Stimulated activated CD4-positive, alpha-beta T cell treated with anti-CD3 and anti-CD28 coated beads, Interleukin-15, amount 100 ng/mL, for 1 hour (primary cell): ENCODE data around the gene TDRD15.
"Not testable (repeated sequence)": the region's sequence is repeated elsewhere in the genome, so short reads cannot be mapped to it uniquely, and the experiment has no call there.

ENCODE experiments used
- DNase-seq, 2 donors: peaks; one replicate each; pipeline ENCODE4 v3.0.0-alpha.2; 2020; ENCODE audit warnings: low read depth in 1 of 2, low spot score in 1 of 2

TDRD15 gene

DNA sequence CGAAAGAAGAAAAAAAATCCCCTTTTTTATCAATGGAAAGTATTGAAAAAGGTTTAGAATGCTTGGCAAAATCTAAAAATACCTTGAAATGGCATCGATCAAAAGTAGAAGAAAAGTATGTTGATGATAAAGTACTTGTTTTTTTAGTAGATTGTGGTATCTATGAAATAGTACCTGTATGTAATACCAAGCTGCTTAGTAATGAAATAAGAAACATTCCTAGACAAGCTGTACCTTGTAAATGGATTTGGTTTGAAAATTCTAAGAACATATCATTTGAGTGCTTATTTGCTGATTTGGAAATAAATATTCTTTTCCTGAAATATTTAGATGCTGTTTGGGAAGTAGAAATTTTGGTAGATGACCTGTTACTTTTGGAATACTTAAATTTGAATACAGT is 18.4 kb downstream of the TDRD15 start:
- DNase-seq: no peak

DNA sequence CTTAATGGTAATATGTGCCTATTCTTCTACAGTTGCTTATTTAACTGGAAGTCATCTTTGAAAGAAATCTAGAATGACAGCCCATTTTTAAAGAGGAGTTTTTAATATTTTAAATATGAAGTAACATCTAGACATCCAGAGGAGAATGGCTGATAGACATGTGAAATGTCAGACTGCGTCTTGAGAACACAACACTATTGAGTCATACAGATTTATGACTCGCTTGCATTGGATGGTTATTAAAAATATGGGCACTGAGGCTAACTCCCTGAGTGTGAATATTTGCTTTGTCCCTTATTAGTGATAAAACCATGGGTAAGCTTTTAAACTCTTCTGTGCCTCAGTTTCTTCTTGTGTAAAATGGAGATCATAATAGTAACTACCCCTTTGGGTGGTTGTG is 22.9 kb downstream of the TDRD15 start:
- DNase-seq: no peak

DNA sequence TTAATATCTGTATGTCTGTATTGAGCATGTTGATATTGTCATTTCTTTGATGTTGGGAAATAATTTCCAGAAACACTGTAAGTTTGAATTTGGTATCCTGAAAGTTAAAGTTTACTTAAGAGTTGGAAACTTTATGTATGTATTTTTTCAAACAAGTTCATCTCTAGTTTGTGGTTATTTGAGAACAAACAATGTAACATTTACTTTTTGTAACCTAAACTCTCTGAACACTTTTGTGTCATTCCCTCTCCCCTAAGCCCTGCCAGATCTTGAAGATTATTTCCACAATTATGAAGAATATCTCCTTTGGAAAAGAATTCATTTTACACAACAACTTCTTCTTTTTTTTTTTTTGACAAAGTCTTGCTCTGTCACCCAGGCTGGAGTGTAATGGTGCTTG is 24.9 kb downstream of the TDRD15 start:
- no peak for DNase-seq

GRCh38 chr2:21151234-21151633 is 27.5 kb downstream of the TDRD15 start:
- DNase-seq: not testable (repeated sequence)

DNA sequence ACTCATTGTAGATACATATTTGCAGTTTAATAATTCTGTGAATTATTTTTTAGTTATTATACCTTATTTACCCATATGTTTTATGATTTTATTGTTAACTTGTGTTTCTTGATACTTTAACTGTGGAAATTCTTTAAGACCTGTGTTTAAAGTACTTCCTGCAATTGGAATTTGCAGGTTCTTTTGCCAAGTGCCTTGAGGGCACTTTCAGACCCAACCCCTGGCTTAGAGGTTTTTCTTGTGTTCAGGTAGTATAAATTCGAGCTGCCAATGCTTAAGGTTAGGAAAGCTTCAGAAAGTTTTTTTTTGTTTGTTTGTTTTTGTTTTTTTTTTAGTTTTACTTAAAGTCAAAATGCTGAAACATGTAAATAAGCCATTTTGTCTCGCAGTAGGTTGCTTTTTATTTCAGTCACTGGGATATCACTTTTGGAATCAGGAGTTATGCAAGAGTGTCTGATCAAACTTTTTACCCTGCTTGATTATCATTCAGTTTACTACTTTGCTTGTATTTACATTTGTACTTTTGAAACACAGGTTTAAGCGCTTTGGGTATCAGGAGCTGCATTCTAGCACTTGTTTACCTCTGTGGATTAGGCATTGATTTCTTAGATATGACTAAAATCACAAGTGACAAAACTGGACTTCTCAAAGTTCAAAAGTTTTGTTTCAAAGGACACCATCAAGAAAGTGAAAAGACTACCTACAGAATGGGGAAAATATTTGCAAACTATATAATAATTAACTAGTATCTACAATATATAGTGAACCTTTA is 31.8 kb downstream of the TDRD15 start:
- no peak for DNase-seq

DNA sequence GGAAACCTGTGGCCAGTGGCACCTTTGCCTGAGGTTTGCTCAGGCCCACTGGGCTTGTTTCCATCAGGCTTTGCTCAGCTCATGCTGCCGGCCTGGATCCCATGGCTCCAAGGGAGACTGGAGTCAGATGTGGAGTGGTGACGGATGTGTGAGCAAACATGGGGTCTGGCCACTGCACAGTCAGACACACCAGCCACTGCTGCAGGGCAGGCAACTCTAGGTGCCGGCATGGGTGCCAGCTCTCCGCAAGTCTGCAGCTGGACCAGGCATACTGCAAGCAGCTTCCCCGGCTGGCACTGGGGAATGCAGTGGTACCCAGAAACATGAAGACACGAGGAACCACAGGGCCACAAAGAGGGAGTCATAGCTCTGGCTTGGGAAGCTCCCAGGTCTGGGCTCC is 37.4 kb downstream of the TDRD15 start:
- DNase-seq: no peak

DNA sequence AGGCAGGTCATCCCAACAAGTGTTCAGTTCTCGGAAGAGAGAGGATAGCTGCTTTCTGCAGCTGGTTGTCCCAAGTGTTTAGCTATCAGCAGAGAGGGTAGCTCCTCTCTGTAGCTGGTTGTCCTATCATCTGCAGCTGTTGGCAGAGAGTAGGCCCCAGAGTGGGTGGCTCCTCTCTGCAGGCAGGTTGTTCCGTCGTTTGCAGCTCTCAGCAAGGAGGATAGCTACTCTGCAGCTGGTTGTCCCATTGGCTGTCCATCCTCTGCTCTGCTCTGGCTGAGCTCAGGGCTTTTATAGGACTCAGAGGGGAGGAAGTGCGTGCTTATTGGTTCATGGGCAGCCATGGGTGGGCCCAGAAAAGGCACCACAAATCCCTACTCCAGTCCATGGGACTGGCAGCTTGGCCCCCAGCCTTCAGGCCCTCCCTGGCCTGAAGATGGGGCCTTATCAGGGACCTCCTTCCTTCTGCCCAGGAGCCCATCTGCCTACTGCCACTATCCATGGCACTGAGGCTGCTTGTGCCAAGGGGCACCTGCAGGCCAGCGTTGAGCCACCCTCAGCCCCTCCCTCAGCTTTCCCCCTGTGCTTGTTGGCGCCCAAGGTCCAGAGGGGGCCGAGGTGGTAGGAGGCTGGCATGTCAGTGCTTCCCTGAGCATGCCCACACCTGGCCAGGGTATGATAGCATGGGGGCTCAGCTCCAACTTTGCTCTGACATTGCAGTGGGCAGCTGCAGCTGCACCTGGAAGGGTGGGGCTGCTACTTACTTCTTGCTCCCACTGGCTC is 38.3 kb downstream of the TDRD15 start:
- DNase-seq: no peak

- DNase-seq: no peak
Observed at GRCh38 chr2:21162615-21162878, 38.8 kb downstream of the TDRD15 start.

DNA sequence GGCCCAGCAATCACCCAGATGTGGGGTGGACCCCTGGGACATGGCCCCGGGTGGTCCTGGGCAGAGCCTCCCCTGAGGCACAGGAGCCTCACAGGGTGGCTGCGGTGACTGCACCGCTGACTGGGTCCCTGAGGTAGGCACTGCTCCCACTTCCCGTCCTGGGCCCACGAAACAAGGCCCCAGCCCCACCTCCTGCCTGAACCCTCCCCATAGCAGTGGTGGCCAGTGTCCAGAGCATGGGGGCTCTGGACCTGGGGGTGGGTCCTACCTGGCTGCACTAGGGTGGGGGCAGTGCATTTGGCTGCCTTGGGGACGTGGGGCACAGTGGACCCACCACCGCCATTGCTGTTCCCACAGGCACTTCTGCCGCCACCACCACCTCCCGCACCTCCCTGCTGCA is 39.4 kb downstream of the TDRD15 start:
- DNase-seq: no peak

- no peak for DNase-seq
Observed at GRCh38 chr2:21165350-21165749, 41.6 kb downstream of the TDRD15 start.

DNA sequence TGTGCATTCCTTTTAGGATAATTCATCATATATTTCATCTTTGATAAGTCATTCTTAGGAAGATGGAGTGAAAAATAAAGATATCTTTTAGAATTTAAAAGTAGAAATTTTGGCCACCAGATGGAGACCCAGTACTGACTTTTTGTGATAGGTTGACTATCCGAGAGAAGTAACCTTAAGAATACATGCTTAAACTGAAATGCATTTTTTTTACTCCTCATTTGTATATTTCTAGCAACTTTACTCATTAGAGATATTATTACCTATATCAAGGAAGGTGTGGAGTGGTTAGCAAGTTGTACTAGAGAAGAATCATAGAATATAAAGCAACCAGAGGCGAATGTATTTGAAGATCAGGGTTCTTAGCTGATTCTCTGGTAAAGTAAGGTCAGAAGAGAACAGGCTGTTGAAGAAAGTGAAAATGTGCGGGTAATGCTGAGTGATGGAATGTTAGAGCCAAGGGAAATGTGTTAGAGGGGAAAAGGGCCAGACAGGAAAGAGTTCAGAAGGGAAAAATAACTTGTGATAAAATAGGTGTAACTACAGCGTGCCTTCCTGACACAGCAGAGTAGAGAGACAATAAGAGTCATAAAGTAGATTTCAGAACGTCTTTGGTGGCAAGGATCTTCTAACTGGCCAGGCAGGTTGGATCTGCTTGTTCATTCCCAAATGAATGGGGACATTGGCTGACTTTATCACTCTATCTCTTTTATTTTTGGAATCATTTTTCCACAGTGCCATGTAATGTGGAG is 52.3 kb downstream of the TDRD15 start:
- DNase-seq: no peak

DNA sequence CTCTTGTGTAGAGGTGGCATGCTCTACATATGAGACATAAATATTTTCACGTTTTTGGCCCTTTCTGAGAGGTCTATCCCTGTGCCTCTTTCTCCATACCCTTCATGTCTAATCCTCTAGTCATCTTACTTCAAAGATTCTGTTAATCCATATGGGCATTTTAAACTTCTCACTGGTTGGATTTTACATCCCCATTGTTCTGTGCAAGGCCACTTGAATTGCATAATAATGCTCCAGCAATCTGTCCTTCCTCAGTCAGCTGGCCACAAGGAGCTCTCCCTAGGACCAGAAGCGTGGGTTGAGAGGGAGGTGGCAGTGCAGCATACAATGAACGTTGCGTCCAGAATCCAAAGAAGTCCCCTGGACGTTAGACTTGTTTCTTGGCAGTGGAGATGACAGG is 58.2 kb downstream of the TDRD15 start:
- no peak for DNase-seq

DNA sequence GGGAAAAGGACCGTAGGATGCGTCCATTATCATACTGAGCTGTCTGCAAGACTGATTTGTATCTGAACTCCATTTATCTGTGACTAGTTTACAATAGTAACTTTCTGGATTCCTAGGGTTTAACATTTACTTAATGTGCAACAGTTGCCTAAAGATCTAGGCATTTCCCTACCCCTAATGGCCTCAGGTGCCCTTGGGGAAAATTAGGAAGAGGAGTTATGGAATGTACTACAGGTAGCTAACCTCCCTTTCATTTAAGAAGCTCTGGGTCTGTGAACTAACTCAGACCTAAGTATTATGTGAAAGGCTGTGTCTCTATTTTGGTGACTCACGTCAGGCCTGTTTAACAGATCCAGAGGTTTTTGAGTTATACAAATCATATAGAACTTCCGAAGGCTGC is 59.5 kb downstream of the TDRD15 start:
- no peak for DNase-seq

DNA sequence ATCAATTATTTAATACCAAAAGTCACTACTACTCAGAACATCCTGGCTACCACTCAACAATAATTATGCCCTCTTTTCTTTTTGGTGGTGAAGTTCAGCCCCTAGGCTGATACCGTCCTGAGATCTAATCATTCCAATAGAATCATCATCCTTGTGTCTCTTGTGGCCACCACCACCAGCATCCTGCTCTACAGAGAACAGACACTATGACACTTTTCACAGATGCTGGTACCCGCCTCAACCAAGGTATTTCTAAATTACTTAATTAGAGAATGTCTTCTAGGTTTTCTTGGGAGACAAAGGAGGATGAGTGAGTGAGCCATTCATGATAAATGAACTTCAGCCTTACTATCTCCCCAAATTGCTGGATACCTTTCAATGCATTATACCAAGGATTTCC is 60.0 kb downstream of the TDRD15 start:
- DNase-seq: no peak

DNA sequence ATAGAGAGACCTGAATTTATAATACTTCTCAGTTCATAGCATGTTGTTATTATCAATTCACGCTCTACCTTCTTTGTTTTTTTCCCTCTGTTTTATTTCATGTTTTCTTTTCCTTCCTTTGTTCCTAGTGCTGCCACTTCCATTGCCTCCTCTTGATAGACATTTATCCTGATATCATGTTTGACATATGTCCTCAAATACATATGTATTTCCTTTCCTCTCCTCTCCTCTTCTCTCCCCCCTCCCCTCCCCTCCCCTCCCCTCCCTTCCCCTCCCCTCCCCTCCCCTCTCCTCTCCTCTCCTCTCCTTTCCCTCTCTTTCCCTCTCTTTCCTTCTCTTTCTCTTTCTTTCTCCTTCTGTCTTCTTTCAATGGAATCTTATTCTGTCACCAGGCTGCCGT is 67.8 kb downstream of the TDRD15 start:
- DNase-seq: no peak
